GM04503 (cell line): ENCODE results near the gene ANKRD13A.

ENCODE experiments used
- DNase-seq: peaks from one replicate; pipeline ENCODE4 v3.0.0-alpha.2; 2012; ENCODE audit warnings: low read depth

ANKRD13A gene

DNA sequence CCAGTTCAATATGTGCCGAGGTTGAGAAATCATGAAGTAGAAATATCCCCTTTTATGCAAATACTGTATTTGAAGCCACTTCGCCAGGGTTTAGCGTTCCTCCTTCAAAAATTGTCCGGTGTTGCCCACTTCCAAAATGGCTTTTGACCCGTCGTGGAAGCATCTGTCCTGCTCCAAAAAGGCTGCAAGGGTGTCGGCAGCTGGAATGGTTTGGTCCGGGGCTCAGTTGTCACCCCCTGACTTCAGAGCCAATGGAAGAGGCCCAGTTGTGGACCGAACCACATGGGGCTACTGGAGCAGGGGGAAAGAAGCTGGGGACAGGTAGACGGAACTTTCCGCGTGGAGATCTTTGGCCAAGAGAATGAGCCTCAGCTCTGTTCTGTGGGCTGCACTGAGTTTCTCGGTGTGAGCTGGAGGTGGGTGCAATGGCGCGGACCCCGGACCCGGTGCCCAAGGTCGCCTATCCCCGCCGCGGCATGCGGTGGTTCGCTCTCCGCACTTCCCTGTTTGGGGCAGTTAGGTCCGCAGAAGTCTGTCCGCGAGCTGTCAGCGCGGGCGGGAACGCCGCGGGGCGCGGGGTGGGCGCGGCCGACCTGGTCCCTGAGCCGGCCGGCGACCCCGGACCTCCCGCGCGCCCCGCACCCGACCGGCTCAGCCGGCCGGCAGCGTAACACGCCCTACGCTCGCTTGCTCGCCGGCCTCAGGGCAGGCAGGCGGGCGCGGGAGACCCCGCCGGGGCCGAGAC lies at the start of gene ANKRD13A:
Gene ANKRD13A, plus strand, starts transcription at position 527 of the 745 bp plus-strand sequence. CDS start 259 bp downstream, outside the sequence.
- peak; percentile 74 for DNase-seq

DNA sequence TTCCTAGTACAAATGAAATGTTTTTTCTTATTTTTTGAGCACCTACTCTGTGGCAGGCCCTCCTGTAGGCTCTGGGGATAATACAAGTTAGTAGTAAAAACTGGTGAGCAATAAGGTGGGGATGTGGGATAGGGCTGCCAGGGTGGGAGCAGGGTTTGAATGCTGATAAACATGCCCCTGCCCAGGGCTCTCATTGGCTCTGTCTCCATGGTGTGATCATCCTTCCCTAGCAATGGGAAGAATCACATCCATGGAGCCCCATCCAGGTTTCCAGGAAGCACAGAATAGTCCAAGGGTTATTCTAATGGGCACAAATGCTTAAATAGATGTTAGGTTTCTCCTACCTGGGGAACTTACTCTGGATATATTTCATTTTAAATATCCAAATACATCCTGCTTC lies 48.6 kb upstream of the ANKRD13A start:
- DNase-seq, result no peak

DNA sequence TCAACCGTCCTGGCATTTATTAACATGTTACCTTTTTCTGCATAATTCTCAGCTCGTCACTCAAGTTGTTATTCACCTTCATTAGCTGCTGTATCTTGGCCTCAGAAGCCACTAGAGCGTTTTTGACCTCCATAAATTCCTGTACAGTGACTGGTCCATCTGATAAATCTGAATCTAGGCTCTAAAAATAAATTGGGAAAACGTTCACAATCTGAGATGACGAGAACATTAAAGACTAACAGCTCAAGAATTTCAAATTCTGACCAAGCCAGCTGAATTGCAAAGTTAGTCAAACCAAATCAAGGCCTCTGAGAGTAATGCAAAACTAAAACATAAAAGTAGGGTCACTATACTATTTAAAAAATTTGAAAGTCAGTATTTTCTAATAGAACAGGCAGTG lies 48.1 kb upstream of the ANKRD13A start:
- DNase-seq, result peak; percentile 88

DNA sequence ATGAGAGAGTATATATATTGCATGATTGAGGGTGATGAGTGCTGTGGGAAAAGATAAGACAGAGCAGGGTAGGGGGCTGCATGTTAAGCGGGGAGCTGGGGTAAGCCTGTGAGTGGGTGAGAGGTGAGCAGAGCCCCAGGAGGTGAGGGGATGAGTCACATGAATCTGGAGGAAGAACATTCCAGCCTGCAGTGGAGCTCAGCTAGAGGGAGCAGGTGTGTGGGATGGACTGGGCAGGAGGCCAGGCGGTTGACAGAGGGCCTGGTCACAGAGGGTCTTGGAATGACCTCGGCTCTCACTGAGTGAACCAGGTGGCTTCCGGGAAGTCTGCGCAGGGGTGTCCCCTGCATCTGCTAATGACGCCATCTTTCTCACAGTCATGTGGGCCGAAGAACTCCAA lies 47.5 kb upstream of the ANKRD13A start:
- DNase-seq, result no peak

DNA sequence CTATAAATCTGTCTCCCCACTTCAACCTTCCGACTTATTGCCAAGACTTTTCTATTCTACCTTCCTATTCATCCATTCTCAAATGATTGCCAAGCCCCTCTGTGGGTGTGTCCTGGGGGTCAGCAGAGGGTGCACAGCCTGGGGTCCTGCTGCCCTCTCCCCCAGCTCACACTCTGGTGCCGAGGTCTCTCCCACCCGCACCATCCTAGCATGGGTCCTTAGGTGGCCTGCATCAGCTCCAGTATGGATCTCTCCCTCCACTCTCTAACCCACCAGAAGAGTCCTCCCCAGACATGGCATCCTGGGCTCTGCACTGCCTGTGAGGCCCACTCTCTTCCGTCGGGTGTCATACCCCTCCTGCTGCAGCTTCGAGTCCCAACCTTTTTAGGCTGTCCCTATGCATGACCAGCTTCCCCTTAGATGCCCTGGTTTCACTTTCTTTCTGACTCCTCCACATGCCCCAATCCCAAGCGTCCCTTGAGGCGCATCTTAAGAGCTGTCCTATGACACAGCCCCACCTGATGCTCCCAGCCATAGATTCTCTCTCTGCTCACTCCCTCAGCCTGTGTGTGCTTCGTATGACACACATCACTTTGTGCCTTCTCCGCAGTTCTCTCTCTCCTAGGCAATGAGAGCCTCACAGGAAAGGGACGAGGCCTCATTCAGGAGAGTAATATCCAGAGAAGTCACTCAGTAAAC lies 46.9 kb upstream of the ANKRD13A start:
- no peak for DNase-seq

DNA sequence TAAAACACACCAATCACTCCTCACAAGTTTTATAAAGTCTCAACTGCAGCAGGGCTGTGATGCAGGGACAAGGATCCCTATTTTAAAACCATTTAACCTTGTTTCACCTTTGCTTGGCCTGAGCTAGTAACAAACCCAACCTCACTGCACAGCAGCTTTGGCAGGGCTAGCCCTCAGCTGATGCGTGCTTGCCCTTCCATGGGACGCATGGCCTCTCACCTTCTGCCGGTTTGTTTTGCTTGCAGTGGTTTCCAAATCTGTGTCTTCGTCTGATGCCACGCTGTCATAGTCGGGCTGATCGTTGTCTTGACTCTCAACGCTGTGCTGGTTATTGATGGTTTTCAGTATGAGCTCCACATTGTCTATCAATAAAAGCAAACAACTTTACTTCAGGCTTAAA lies 46.4 kb upstream of the ANKRD13A start:
- no peak for DNase-seq

DNA sequence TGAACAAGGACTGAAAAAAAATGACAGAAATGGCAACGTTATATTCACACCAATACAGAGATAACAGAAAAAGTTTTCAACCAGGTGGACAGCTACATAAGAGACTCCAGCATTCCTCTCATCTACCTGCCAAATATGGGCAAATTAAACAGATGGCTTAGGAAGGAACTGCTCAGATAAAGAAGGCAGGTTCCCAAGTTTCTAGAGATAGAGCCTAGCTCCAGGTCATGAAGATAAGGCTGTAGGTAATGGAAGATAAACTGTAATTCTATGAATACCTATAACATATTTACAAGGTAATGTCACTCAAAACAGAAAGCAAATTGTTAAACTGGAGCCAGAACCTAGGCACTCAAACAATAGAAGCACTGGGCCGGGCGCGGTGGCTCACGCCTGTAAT lies 45.6 kb upstream of the ANKRD13A start:
- DNase-seq, result no peak

DNA sequence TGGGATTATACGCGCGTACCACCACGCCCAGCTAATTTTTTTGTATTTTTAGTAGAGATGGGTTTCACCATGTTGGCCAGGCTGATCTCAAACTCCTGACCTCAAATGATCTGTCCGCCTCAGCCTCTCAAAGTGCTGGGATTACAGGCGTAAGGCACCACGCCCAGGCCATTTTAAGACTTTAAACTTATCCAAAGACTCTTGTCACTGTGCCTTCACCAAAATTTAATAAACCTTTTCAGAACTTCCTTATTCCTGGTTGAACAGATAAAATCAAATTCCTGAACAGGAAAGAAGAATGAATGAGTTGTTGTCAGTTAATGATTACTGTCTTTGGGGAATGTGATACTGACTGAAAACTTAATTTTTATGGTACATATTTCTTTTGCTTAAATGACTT lies 40.9 kb upstream of the ANKRD13A start:
- DNase-seq, result no peak

DNA sequence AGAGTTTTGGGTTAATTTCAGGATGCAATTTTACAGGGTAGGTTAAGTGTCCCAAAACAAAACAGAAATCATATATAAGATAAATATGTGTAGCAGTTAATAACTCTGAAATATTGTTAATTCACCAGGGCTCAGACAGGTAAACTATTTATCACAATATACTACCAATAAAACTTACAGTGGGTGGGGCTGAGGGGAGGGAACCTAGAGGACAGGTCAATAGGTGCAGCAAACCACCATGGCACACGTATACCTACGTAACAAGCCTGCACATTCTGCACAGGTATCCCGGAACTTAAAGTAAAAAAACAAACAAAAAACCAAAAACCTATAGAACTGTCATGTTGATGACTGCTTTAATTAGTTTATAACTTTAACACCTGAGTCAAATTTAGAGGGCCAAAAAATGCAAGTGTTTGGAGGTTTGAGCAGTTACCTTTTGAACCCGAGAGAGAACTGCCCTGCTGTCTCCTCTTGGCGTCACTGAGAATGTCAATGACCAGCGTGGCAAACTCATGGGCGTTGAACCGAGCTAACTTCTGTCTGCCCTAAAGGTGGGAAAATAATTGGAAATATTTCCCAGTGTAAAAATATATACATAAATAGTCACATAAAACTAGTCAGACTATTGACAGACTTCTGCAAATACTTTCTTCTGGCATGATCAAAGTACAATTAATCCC lies 39.7 kb upstream of the ANKRD13A start:
- DNase-seq, result no peak

DNA sequence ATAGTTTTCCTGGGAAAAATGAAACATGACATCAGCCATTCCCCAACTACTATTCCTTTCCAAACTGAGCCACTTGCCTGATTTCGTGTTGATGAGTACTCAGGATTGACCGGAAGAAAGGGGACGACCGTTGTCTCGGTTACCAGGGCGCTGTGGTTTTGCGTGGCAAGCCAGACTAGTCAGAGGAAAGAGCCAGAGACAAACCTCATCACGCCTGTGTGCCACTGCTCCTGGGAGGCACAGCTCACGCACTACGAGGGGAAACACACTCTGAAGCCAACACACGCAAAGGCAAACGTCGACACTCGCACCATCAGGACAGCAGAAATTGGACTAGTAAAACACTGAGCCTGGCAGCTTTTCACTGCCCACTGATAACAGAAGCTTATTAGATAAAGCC lies 38.0 kb upstream of the ANKRD13A start:
- no peak for DNase-seq

DNA sequence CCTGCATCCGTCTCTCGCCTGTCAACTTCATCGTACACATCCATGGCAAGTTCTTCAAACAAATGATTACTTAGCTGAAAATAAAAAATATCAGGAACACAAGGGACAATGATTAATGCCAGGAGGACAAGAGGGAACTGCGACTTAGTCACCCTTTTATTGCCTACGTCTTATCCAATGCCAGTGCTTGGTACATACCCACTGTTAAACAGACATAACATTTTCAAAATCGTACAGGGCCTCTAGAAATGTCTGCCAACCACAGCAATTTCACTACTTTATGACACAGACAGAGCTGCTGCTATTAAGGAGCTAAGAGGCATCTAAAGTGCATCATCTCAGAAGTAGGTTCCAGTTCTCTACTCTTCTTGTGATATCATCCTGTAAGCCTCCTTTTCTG lies 37.6 kb upstream of the ANKRD13A start:
- no peak for DNase-seq

DNA sequence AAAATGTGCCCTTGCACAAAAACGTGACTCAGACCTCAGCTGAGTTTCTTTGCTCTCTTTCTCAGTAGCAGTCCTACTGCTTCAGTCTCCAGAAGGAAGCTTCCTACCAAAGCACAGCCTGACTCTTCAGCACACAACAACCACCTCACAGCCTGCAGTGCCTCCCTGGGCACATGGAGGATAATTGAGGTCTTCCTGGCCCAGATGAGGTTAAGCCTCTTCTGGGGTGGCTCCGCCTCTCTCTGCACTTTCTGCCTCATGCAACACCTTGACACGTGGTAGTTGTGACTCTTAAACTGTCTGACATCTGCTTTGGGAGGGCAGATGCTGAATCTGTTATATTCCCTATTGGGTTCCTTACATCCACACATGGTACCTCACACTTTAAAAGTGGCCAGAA lies 36.8 kb upstream of the ANKRD13A start:
- no peak for DNase-seq

DNA sequence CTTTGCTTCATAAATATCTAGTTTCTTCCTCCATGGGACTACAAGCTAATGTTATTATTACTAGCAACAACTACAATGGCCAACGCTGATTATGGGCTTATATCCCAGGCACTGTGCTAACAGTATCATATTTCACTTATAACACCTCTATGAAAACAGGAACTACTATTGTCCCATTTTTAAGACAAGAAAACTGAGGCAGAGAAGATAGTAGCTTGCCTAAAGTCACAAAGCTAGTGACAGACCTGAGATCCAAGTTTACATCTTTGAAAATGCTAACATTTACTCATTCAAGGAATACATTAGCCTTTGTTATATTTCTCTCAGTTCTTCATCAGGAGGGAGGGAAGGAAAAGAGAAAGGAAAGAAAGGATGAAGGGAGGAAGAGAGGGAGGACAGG lies 35.9 kb upstream of the ANKRD13A start:
- no peak for DNase-seq

DNA sequence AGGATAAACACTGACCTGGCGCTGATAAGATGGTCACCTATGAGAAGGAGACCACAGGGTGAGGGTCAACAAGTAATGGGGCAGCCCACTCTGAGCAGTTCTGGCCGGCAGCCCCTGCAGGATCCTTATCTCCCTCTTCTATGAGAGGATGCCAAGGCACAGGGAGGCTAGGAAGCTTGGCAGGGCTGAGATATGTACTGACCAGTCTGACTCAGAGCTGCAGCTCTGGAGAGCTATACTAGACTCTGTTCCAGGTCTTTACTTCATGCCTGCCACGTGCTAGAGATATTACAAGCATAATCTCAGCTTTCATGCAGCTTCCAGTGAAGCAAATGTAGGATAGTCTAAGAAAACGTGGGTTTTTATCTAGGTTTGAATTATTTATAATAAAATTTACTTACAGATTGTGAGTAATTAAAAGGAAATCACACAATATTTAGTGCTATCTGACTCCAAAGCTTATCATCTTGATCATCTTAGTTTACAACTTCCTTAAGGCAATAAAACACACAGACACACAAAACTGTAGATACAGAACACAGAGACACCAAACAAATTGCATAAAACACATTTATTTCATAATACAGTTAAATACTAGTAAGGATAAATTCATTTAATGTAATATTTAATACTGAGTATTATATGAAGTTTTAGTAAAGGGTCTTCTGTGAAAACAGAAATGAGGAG lies 35.3 kb upstream of the ANKRD13A start:
- DNase-seq, result no peak

DNA sequence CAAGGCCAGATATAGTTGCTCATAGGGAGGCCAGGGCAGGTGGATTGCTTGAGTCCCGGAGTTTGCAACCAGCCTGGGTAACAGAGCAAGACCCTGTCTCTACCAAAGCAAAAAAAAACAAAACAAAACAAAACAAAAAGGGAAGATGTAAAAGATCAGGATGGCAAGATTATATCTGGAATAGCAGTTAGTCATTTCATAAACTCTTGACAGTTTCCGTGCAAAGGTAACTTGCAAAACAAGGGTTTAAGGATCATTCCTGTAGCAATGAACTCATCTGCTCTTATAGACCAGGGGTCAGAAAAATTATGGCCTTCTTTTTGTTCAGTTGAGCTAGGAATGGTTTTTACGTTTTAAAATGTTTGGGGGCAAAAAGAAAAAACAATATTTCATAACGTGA lies 32.7 kb upstream of the ANKRD13A start:
- no peak for DNase-seq

DNA sequence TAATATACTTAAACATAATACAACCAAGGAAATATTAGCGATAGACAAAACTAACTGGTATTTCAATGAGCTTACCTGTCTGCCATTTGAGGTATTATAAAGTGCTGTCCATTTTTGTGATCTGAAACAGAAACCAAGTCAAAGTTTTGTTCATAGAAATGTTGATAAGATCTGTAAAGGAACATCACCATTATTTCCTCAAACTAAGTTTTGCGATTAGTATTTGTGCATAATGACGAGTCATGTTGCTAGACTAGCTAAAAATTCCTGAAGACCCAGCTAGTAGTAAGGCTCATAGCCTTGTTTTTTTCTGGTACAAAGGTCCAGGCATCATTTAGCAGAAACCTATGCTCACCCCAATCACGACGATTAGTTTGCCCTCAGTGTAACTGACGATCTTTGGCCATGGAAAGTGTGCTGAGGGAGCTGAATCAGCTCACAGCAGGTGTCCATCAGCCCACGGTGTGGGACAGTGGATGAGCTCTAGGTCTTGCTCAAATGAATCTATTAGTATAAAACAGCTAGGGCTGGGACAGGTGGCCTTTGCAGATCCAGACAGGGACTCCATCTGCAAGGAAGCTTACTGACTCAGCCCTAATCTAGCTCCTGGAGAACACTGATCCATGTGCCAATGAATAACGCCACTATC lies 31.7 kb upstream of the ANKRD13A start:
- DNase-seq, result no peak

DNA sequence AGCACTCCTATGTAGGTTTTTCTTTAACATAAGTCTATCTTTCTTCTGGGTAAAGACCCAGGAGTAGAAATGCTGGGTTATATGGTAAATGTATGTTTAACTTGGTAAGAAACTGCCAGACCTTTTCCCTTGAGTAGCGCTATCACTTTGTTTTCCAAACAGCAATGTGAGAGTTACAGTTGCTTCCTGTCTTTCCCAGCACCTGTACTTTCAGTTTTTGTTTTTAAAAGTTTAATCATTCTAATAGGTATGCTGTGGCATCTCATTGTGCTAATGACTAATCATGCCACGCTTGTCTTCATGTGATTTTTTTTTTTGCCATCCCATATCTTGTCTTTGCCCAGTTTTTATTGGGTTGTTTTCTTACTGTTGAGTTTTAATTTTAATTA lies 31.2 kb upstream of the ANKRD13A start:
- DNase-seq, result no peak

DNA sequence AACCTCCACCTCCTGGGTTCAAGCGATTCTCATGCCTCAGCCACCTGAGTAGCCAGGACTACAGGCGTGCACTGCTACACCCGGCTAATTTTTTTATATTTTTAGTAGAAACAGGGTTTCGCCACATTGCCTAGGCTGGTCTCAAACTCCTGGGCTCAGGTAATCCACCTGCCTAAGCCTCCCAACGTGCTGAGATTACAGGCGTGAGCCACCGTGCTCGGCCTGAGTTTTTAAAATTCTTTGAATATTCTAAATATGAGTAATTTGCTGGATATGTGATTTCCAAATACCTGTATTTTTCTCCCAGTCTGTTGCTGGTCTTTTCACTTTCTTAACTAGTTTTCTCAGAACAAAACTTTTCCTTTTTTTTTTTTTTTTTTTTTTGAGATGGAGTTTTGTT lies 30.4 kb upstream of the ANKRD13A start:
- no peak for DNase-seq

DNA sequence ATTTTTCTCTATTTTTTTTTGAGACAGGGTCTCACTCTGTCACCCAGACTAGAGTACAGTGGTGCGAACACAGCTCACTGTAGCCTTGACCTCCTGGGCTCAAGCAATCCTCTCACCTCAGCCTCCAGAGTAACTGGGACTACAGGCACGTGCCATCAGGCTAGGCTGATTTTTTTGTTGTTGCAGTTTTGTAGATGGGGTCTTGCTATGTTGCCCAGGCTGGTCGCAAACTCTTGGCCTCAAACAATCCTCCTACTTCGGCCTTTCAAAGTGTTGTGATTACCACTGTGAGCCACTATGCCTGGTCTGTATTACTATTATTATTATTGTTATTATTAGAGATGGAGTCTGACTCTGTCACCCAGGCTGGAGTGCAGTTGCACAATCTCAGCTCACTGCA lies 26.4 kb upstream of the ANKRD13A start:
- no peak for DNase-seq

DNA sequence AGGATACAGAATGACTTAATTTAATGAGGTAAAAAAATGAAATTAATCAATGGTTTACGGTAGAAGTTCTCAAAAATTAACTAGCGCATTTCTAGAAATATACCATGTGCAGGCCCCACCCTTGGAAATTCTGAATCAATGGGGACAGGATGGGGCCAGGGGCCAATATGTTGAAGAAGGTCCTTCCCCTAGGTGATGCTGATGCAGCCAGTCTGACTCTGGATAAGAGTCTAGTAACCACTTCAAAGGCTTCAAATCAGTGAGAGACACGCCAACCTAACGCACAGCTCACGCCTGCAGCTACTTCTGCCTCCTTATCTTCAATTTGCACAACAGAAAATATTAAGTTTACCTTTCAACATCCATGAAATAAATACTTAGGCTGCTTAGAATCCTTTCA lies 17.9 kb upstream of the ANKRD13A start:
- DNase-seq, result no peak

DNA sequence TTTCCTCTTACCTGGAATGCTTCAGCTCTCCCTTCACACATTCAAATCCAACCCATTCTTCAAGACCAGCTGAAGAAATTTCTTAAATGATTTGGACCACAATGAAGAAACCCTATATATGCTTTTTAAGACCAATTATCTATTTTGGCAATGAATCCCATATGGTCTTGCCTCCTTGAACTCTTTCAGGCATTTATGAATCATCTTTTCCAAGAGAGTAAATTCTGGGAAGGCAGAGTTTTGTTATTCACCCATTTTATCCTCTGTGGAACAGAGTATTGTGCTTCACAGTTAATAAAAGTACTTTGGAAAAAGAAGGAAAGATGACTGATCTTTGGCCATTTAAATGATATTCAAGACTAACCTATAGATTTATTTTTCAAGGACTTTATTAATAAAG lies 17.0 kb upstream of the ANKRD13A start:
- no peak for DNase-seq
